ENCODE results near the gene SESN1. TPM values are rescaled to one million over a fixed set of nuclear protein-coding genes. Genes with fewer than 3 reads are reported as not detected.
A peak's percentile ranks its signal among the peaks of the same experiment; 100 is the strongest.

SESN1 gene
- total and polyA plus RNA-seq, 9 of the 15 experiments (the other 6 are each of a cell fraction or from before 2014, with no cell fraction given), result 3.1 to 13.0 (median 7.4) TPM

- no peak for TF ChIP-seq ZFP36 (IDR thresholded peaks at IDR 0.05; ENCODE audit: low read depth, low read length, partially characterized antibody)
- 0 out of 2 replicates have a peak, but pooled peaks have one; percentile 29 for TF ChIP-seq HDAC8 (tag; IDR thresholded peaks at IDR 0.05)
- no peak for TF ChIP-seq TBP (optimal IDR thresholded peaks at IDR 0.05; ENCODE audit: low read depth, low read length)
- TF ChIP-seq NRF1 (conservative IDR thresholded peaks at IDR 0.05 in 1 of 2, IDR thresholded peaks at IDR 0.05 in 1 of 2), result peak; percentile 57 to 74; a peak in 3 of 4 replicates
- TF ChIP-seq ASH1L (IDR thresholded peaks at IDR 0.05; ENCODE audit: borderline replicate concordance, low read depth, partially characterized antibody), result no peak
- TF ChIP-seq MYNN (IDR thresholded peaks at IDR 0.05), result no peak
- TF ChIP-seq MYNN (CRISPR knock-in tag; IDR thresholded peaks at IDR 0.05), result no peak
- peak; percentile 26; the same call in 1 of the 2 replicates for TF ChIP-seq TFAP4 (CRISPR knock-in tag; IDR thresholded peaks at IDR 0.05; ENCODE audit: borderline replicate concordance)
- no peak for TF ChIP-seq ZBTB12 (CRISPR knock-in tag; IDR thresholded peaks at IDR 0.05)
- no peak for TF ChIP-seq KAT8 (IDR thresholded peaks at IDR 0.05; ENCODE audit: low read depth)
- TF ChIP-seq BCL6 (CRISPR knock-in tag; IDR thresholded peaks at IDR 0.05), result no peak
- no peak for TF ChIP-seq BRCA1 (IDR thresholded peaks at IDR 0.05)
- no peak for TF ChIP-seq BRCA1 (CRISPR knock-in tag; IDR thresholded peaks at IDR 0.05)
- TF ChIP-seq MCM3 (IDR thresholded peaks at IDR 0.05), result no peak
- no peak for TF ChIP-seq MXI1 (IDR thresholded peaks at IDR 0.05; ENCODE audit: low read depth, low read length)
- TF ChIP-seq CTBP1 (IDR thresholded peaks at IDR 0.05; ENCODE audit: borderline replicate concordance), result peak; percentile 95
- TF ChIP-seq MEF2A (IDR thresholded peaks at IDR 0.05; ENCODE audit: control insufficient read depth, low read depth, low read length), result no peak
- no peak for TF ChIP-seq E2F8 (IDR thresholded peaks at IDR 0.05; ENCODE audit: low read depth, partially characterized antibody)
- TF ChIP-seq KDM5B (IDR thresholded peaks at IDR 0.05; ENCODE audit: insufficient replicate concordance, low read depth, low read length), result peak; percentile 57
- TF ChIP-seq ATF1 (CRISPR knock-in tag; IDR thresholded peaks at IDR 0.05), result no peak
- peak; percentile 75 for TF ChIP-seq ATF1 (tag; IDR thresholded peaks at IDR 0.05)
- no peak for TF ChIP-seq ZNF449 (CRISPR knock-in tag; IDR thresholded peaks at IDR 0.05)
- no peak for TF ChIP-seq THRA (IDR thresholded peaks at IDR 0.05)
Measured at GRCh38 chr6:109009236-109009961, 85.2 kb downstream of the SESN1 start (continued).
